ENCODE data around the gene SP140.

- TF ChIP-seq CTCF (IDR thresholded peaks at IDR 0.05): no peak
- TF ChIP-seq POLR2A (IDR thresholded peaks at IDR 0.05): no peak
Measured at GRCh38 chr2:230267059-230267458, 41.5 kb downstream of the SP140 start.
